Heart right ventricle (tissue), 16 donors: ENCODE results near the gene ANKRD33. TPM values are rescaled to one million over a fixed set of nuclear protein-coding genes. Genes with fewer than 3 reads are reported as not detected.

Experiments
- ATAC-seq, 8 donors: fragments of 200-7000 bp; cut with Tn5 transposase; one replicate each; pipeline ENCODE4 v1.9.1; 2020; ENCODE audit warnings: mild to moderate bottlenecking in 8 of 8, moderate library complexity in 8 of 8, moderate number of reproducible peaks in 1 of 8
- DNase-seq, 2 donors: peaks; one replicate each; pipeline ENCODE4 v3.0.0-alpha.2; 2020
- H3K27ac ChIP-seq, 10 donors: fragments of 200-600 bp; sonication (generic) in 2 of 10; one replicate each; pipeline versions ENCODE4 v1.5.0 to v1.8.0; 2020 to 2022; ENCODE audit warnings: mild to moderate bottlenecking in 3 of 10
- H3K27me3 ChIP-seq, 7 donors: fragments of 200-600 bp; one replicate each; pipeline ENCODE4 v1.8.0; 2021 to 2022; ENCODE audit warnings: mild to moderate bottlenecking in 2 of 7
- H3K36me3 ChIP-seq, 9 donors: fragments of 200-600 bp; sonication (generic) in 1 of 9; one replicate each; pipeline versions ENCODE4 v1.5.0 to v1.8.0; 2020 to 2022; ENCODE audit warnings: mild to moderate bottlenecking in 2 of 9
- H3K4me1 ChIP-seq, 9 donors: fragments of 200-600 bp; sonication (generic) in 1 of 9; one replicate each; pipeline versions ENCODE4 v1.5.0 to v1.8.0; 2020 to 2022; ENCODE audit warnings: mild to moderate bottlenecking in 4 of 9
- H3K4me3 ChIP-seq, 10 donors: fragments of 200-600 bp; sonication (generic) in 2 of 10; one replicate each; pipeline versions ENCODE4 v1.5.0 to v1.8.0; 2020 to 2022; ENCODE audit warnings: mild to moderate bottlenecking in 7 of 10, moderate library complexity in 2 of 10
- H3K9me3 ChIP-seq, 11 donors: fragments of 200-600 bp in 10 of 11; sonication (generic) in 2 of 11; one replicate each; pipeline versions ENCODE4 v1.5.0 to v1.8.0; 2013 to 2022; ENCODE audit warnings: mild to moderate bottlenecking in 2 of 11, control low read depth in 1 of 11, moderate library complexity in 1 of 11
- CTCF ChIP-seq, 9 donors: fragments of 200-600 bp; sonication (generic) in 2 of 9; IDR thresholded peaks; one replicate each; pipeline versions ENCODE4 v1.5.0 to v1.8.0; 2021 to 2022; ENCODE audit warnings: antibody characterized with exemption in 9 of 9, mild to moderate bottlenecking in 5 of 9, moderate library complexity in 1 of 9
- WGBS, 2 donors: extraction: QIAGEN DNeasy Blood & Tissue Kit; methylation state at CpG; one replicate each; pipeline ENCODE4 v1.1.7; 2013; ENCODE audit warnings: inconsistent platforms in 1 of 2; 5-methylcytosine and 5-hydroxymethylcytosine counted together
- intact Hi-C, 10 donors: fragments of 100-400 bp; cut with DNase I; formaldehyde crosslinking; loops; one replicate each; pipeline versions ENCODE4 v1.11.1 to v1.14.2; 2022
- polyA plus RNA-seq, 2 donors: library from polyadenylated mRNA; stranded (reverse); fragments of 200-250 nt; gene quantifications; one replicate each; pipeline ENCODE4 v1.2.3, GENCODE V29; 2013
- total RNA-seq, 10 donors: library from RNA; stranded (reverse); fragmentation: NEBNext Ultra II Directional in 3 of 10; extraction: Animal tissue kit (Norgen Biotek cat#: 25700) in 3 of 10; gene quantifications; one replicate each; pipeline versions ENCODE4 v1.2.1 to v1.2.4, GENCODE V29; 2021 to 2023
- donor health status: Arrhythmogenic right ventricular cardiomyopathy.
- donor health status: ischemic (EF 13 %, LVEDD 7.1; RV severe dilation, severe dysfunction).
- donor health status: healthy with polysubstance abuse.
- donor health status: DM: no; HTN: yes; CAD: no.
- donor health status: DM: no; HTN: no; CAD: no.
- donor health status: ischemic (EF 25% LVEDD 6.9; RV normal size, moderate dysfunction).
- donor health status: ischemic (EF 25% LVEDD 5.7; RV mildly dilated, moderate dysfunction).
- donor health status: healthy.
- donor health status: DM: yes; HTN: yes; CAD: no.
- donor health status: Ischemic cardiomyopathy.
- donor health status: ischemic (EF 35%, LVEDD 5.7; RV mildly dilated, moderate dysfunction).
- donor health status: nonischemic (EF 11% LVEDD 7.7; RV severe dilation, severe dysfunction).
- donor health status: DM: yes; HTN: yes; CAD: no.
- donor health status: PGD.
- donor health status: ischemic (EF 29% LVEDD 5.4; RV normal size, mild dysfunction).
- donor health status: nonischemic (EF 23%, LVEDD 6.1; RV moderate dilation, normal function).

ANKRD33 gene
- total and polyA plus RNA-seq, 12 donors: 0.01 TPM; not detected in 11

- 55 to 80% methylated on average over 6 of the region's 6 CpGs for WGBS, 2 donors
- H3K27ac ChIP-seq: peak overlapping the region; percentile 40 to 98 (median 77)
- intact Hi-C loops: no loop called here
- H3K4me3 ChIP-seq: peak overlapping the region in 8 of 10 donors; percentile 0 to 77 (median 46)
- H3K27me3 ChIP-seq: peaks cover 0 to 25% (median 11%) of the 10 kb centered on the region in 7 donors
- no peak for TF ChIP-seq CTCF (IDR thresholded peaks at IDR 0.05)
- ATAC-seq (no peak), DNase-seq (no peak)
- H3K36me3 ChIP-seq: peaks cover 0 to 22% (median 5%) of the 10 kb centered on the region in 9 donors
- H3K4me1 ChIP-seq: peaks cover 30 to 90% (median 85%) of the 10 kb centered on the region in 9 donors
- H3K9me3 ChIP-seq: no peaks in the 10 kb centered on the region
Observed at GRCh38 chr12:51910168-51910567, 22.3 kb downstream of the ANKRD33 start.

- intact Hi-C loops: no loop called here
- H3K4me3 ChIP-seq: peak overlapping the region in 7 of 10 donors; percentile 0 to 77 (median 22)
- peak overlapping the region; percentile 40 to 98 (median 77) for H3K27ac ChIP-seq
Observed at GRCh38 chr12:51910691-51911090, 22.8 kb downstream of the ANKRD33 start.

GRCh38 chr12:51911307-51911706, 23.4 kb downstream of the ANKRD33 start:
- TF ChIP-seq CTCF (IDR thresholded peaks at IDR 0.05): no peak
- WGBS, 2 donors: 79 to 83% methylated on average over 6 of the region's 6 CpGs
- no peak for DNase-seq
- Histone ChIP-seq H3K9me3 (no peaks in the 10 kb centered on the region), H3K36me3 (peaks cover 0 to 33% (median 11%) of the 10 kb centered on the region in 9 donors), H3K4me3 (peak overlapping the region in 5 of 10 donors; percentile 3 to 47 (median 40)), H3K27me3 (peaks cover 0 to 24% (median 11%) of the 10 kb centered on the region in 7 donors), H3K4me1 (peaks cover 21 to 88% (median 74%) of the 10 kb centered on the region in 9 donors), H3K27ac (peak overlapping the region; percentile 14 to 98 (median 77))
- ATAC-seq: no peak
- intact Hi-C loops: no loop called here

More at GRCh38 chr12:51910691-51911090, 22.8 kb downstream of the ANKRD33 start:
- no peaks in the 10 kb centered on the region for H3K9me3 ChIP-seq
- H3K36me3 ChIP-seq: peaks cover 0 to 27% (median 7%) of the 10 kb centered on the region in 9 donors
- H3K4me1 ChIP-seq: peaks cover 27 to 88% (median 80%) of the 10 kb centered on the region in 9 donors
- no peak for DNase-seq
- ATAC-seq: peak in 3 of 8 donors; percentile 11 to 13 (median 13)
- 54 to 61% methylated on average over 3 of the region's 3 CpGs for WGBS, 2 donors
- peaks cover 0 to 25% (median 11%) of the 10 kb centered on the region in 7 donors for H3K27me3 ChIP-seq
- no peak for TF ChIP-seq CTCF (IDR thresholded peaks at IDR 0.05)

- WGBS, 2 donors: 55 to 62% methylated on average over 8 of the region's 8 CpGs
- Histone ChIP-seq H3K27ac (peak overlapping the region; percentile 20 to 98 (median 77)), H3K9me3 (no peaks in the 10 kb centered on the region), H3K27me3 (peaks cover 0 to 17% (median 7%) of the 10 kb centered on the region in 7 donors), H3K4me1 (peaks cover 15 to 86% (median 67%) of the 10 kb centered on the region in 9 donors), H3K36me3 (peaks cover 0 to 41% (median 13%) of the 10 kb centered on the region in 9 donors), H3K4me3 (peak overlapping the region in 9 of 10 donors; percentile 3 to 47 (median 39))
- no peak for TF ChIP-seq CTCF (IDR thresholded peaks at IDR 0.05)
- DNase-seq: peak; percentile 61 to 75
- peak; percentile 31 to 78 (median 64) for ATAC-seq
- intact Hi-C loops: no loop called here
Observed at GRCh38 chr12:51911788-51912711, 24.1 kb downstream of the ANKRD33 start.
